H1 (cell line): Measurements from ENCODE around the gene ZBTB40. TPM values are rescaled to one million over a fixed set of nuclear protein-coding genes. Genes with fewer than 3 reads are reported as not detected.

Experiments
- CTCF ChIA-PET: fragments of 300-600 bp; sonication (Branson Sonifier 250); formaldehyde crosslinking; loops from one replicate; lab custom pipeline; 2021; ENCODE audit not compliant: partially characterized antibody; lab: Charles Lee
- POLR2A ChIA-PET: fragments of 300-600 bp; sonication (Branson Sonifier 250); formaldehyde crosslinking; loops from one replicate; lab custom pipeline; 2021; ENCODE audit warnings: inconsistent platforms; ENCODE audit not compliant: partially characterized antibody; lab: Charles Lee
- DNase-seq, 2 experiments: peaks; one replicate each; pipeline versions ENCODE4 v3.0.0 to v3.0.0-alpha.2; 2010 to 2022; ENCODE audit warnings: low spot score in 2 of 2, low read depth in 1 of 2, mixed read lengths in 1 of 2
- FAIRE-seq: peaks from 2 replicates; lab custom pipeline; 2011; peaks lifted over from hg19 to GRCh38; lab: Jason Lieb, UNC
- H2AFZ ChIP-seq: 2 replicates; pipeline ENCODE4 v1.8.1; 2012; ENCODE audit warnings: low read length, inconsistent platforms
- H2AK5ac ChIP-seq: 2 replicates; pipeline ENCODE4 v1.6.1; 2013; ENCODE audit warnings: low read depth, low read length
- H2BK120ac ChIP-seq: replicated peaks from 2 replicates; pipeline ENCODE3; 2013; ENCODE audit warnings: low read depth, low read length, inconsistent platforms
- H2BK12ac ChIP-seq: 2 replicates; pipeline ENCODE4 v1.6.1; 2013; ENCODE audit warnings: low read depth, low read length
- H2BK15ac ChIP-seq: 2 replicates; pipeline ENCODE4 v1.6.1; 2013; ENCODE audit warnings: low read length
- H2BK20ac ChIP-seq: 2 replicates; pipeline ENCODE4 v1.6.1; 2013; ENCODE audit warnings: low read length
- H2BK5ac ChIP-seq: 2 replicates; pipeline ENCODE4 v1.6.1; 2013; ENCODE audit warnings: low read depth, low read length
- H3K14ac ChIP-seq: 2 replicates; pipeline ENCODE4 v1.6.1; 2013; ENCODE audit warnings: inconsistent platforms; ENCODE audit not compliant: insufficient read length
- H3K18ac ChIP-seq: 2 replicates; pipeline ENCODE4 v1.6.1; 2013; ENCODE audit warnings: low read length; ENCODE audit errors: extremely low read depth
- H3K23ac ChIP-seq: 2 replicates; pipeline ENCODE4 v1.6.1; 2013; ENCODE audit warnings: inconsistent platforms; ENCODE audit not compliant: insufficient read length
- H3K23me2 ChIP-seq: 2 replicates; pipeline ENCODE4 v1.6.1; 2013; ENCODE audit warnings: low read depth, low read length
- H3K27ac ChIP-seq: 2 replicates; pipeline ENCODE4 v1.6.1; 2011; ENCODE audit warnings: low read depth, low read length, inconsistent platforms
- H3K27me3 ChIP-seq, 4 experiments: replicated peaks in 1 of 4; 1 replicate in 1 of 4; 2 replicates in 3 of 4; pipeline versions ENCODE4 v1.6.1 to v1.8.1; 2011 to 2013; ENCODE audit warnings: low read length in 3 of 4, mild to moderate bottlenecking in 3 of 4, inconsistent platforms in 2 of 4, mixed read lengths in 2 of 4, moderate library complexity in 1 of 4; ENCODE audit not compliant: control insufficient read depth in 3 of 4, insufficient read depth in 3 of 4; ENCODE audit errors: extremely low read depth in 1 of 4
- H3K36me3 ChIP-seq, 4 experiments: 2 replicates each; pipeline versions ENCODE4 v1.6.1 to v1.8.1; 2011 to 2013; ENCODE audit warnings: mild to moderate bottlenecking in 4 of 4, low read length in 3 of 4, moderate library complexity in 2 of 4, control low read depth in 1 of 4, inconsistent platforms in 1 of 4; ENCODE audit not compliant: insufficient read depth in 4 of 4, control insufficient read depth in 2 of 4
- H3K4ac ChIP-seq: replicated peaks from 2 replicates; pipeline ENCODE3; 2013; ENCODE audit warnings: low read length, low read depth, mixed read lengths, inconsistent platforms; ENCODE audit not compliant: insufficient read length
- H3K4me1 ChIP-seq, 4 experiments: replicated peaks in 1 of 4; 1 replicate in 1 of 4; 2 replicates in 3 of 4; pipeline versions ENCODE4 v1.6.1 to v1.8.1; 2011 to 2013; ENCODE audit warnings: low read length in 3 of 4, inconsistent platforms in 2 of 4, mixed read lengths in 1 of 4; ENCODE audit not compliant: insufficient read depth in 4 of 4, control insufficient read depth in 3 of 4
- H3K4me2 ChIP-seq, 2 experiments: 2 replicates each; pipeline versions ENCODE4 v1.6.1 to v1.8.1; 2011 to 2013; ENCODE audit warnings: low read depth in 2 of 2, low read length in 2 of 2, control low read depth in 1 of 2, inconsistent platforms in 1 of 2, mild to moderate bottlenecking in 1 of 2; ENCODE audit not compliant: insufficient read depth in 1 of 2
- H3K4me3 ChIP-seq, 4 experiments: fragments of 200-600, 300-600 bp in 1 of 4; sonication (generic), shearing (Covaris generic), sonication (Bioruptor Twin) in 1 of 4; 2 replicates each; pipeline versions ENCODE4 v1.5.1 to v1.8.1; 2011 to 2016; ENCODE audit warnings: low read length in 4 of 4, low read depth in 3 of 4, control low read depth in 2 of 4, inconsistent platforms in 2 of 4, mild to moderate bottlenecking in 2 of 4, mixed read lengths in 1 of 4, moderate library complexity in 1 of 4; ENCODE audit not compliant: insufficient read depth in 2 of 4; ENCODE audit errors: extremely low read depth in 1 of 4
- H3K56ac ChIP-seq: replicated peaks from 2 replicates; pipeline ENCODE3; 2013; ENCODE audit warnings: low read depth, mild to moderate bottlenecking, mixed read lengths, low read length, inconsistent platforms; ENCODE audit not compliant: insufficient read length
- H3K79me1 ChIP-seq: 2 replicates; pipeline ENCODE4 v1.6.1; 2013; ENCODE audit warnings: low read depth, low read length, control low read depth
- H3K79me2 ChIP-seq, 2 experiments: 2 replicates each; pipeline versions ENCODE4 v1.6.1 to v1.8.1; 2012 to 2013; ENCODE audit warnings: low read length in 2 of 2, mild to moderate bottlenecking in 2 of 2, inconsistent platforms in 1 of 2; ENCODE audit not compliant: insufficient read depth in 2 of 2, control insufficient read depth in 1 of 2
- H3K9ac ChIP-seq, 4 experiments: replicated peaks in 1 of 4; 1 replicate in 1 of 4; 2 replicates in 3 of 4; pipeline versions ENCODE4 v1.6.1 to v1.8.1; 2011 to 2013; ENCODE audit warnings: low read depth in 3 of 4, low read length in 3 of 4, control low read depth in 2 of 4, mild to moderate bottlenecking in 2 of 4, moderate library complexity in 2 of 4, inconsistent platforms in 1 of 4; ENCODE audit errors: extremely low read depth in 1 of 4
- H3K9me3 ChIP-seq, 2 experiments: 2 replicates each; pipeline versions ENCODE4 v1.6.1 to v1.8.1; 2012 to 2013; ENCODE audit warnings: mild to moderate bottlenecking in 2 of 2, moderate library complexity in 2 of 2, control low read depth in 1 of 2, inconsistent platforms in 1 of 2, low read depth in 1 of 2, low read length in 1 of 2, mixed read lengths in 1 of 2; ENCODE audit not compliant: insufficient read depth in 2 of 2
- H4K20me1 ChIP-seq, 2 experiments: replicated peaks in 1 of 2; 2 replicates each; pipeline versions ENCODE3 to v1.8.1; 2011 to 2013; ENCODE audit warnings: inconsistent platforms in 2 of 2, low read length in 2 of 2, mild to moderate bottlenecking in 1 of 2; ENCODE audit not compliant: insufficient read depth in 2 of 2, control insufficient read depth in 1 of 2
- H4K5ac ChIP-seq: 2 replicates; pipeline ENCODE4 v1.6.1; 2013; ENCODE audit warnings: low read length, low read depth, mixed read lengths, inconsistent platforms; ENCODE audit not compliant: insufficient read length
- H4K8ac ChIP-seq: 2 replicates; pipeline ENCODE4 v1.8.0; 2013; ENCODE audit warnings: mild to moderate bottlenecking, moderate library complexity, low read length, inconsistent platforms; ENCODE audit not compliant: insufficient read depth; ENCODE audit errors: extremely low read depth
- H4K91ac ChIP-seq: replicated peaks from 2 replicates; pipeline ENCODE3; 2013; ENCODE audit warnings: low read length, mixed read lengths, inconsistent platforms; ENCODE audit not compliant: insufficient read length
- CBX8 ChIP-seq: fragments of 300-800, 300-1000 bp; sonication (generic); IDR thresholded peaks from 2 replicates; pipeline ENCODE4 v1.7.1; 2016; ENCODE audit warnings: low read depth, low read length, borderline replicate concordance
- CTBP2 ChIP-seq: IDR thresholded peaks from 2 replicates; pipeline ENCODE4 v1.7.0; 2011; ENCODE audit warnings: borderline replicate concordance, mild to moderate bottlenecking, moderate library complexity, mixed read lengths, low read length; ENCODE audit not compliant: insufficient read depth, insufficient read length
- CTCF ChIP-seq, 3 experiments: IDR thresholded peaks; 1 replicate in 2 of 3; 2 replicates in 1 of 3; pipeline versions ENCODE4 v1.5.1 to v1.6.1; 2011; ENCODE audit warnings: low read length in 3 of 3, mild to moderate bottlenecking in 3 of 3, inconsistent platforms in 2 of 3, low read depth in 1 of 3, moderate library complexity in 1 of 3; ENCODE audit not compliant: insufficient read depth in 1 of 3; ENCODE audit errors: control extremely low read depth in 1 of 3
- HDAC6 ChIP-seq: IDR thresholded peaks from one replicate; pipeline ENCODE4 v1.7.1; 2012; ENCODE audit warnings: low read depth, mild to moderate bottlenecking, inconsistent platforms, low read length, moderate library complexity
- NRF1 ChIP-seq: IDR thresholded peaks from 2 replicates; pipeline ENCODE4 v1.6.1; 2011; ENCODE audit warnings: mild to moderate bottlenecking, low read depth, low read length, improper control_type of control experiment
- RNF2 ChIP-seq: fragments of 200-900, 300-1000 bp; sonication (generic); IDR thresholded peaks from 2 replicates; pipeline ENCODE4 v1.7.1; 2016; ENCODE audit warnings: borderline replicate concordance, low read depth, mild to moderate bottlenecking, antibody characterized with exemption, low read length; ENCODE audit not compliant: poor library complexity, severe bottlenecking; ENCODE audit errors: missing control alignments
- SIRT6 ChIP-seq: IDR thresholded peaks from one replicate; pipeline ENCODE4 v1.7.1; 2012; ENCODE audit warnings: low read length, inconsistent platforms
- SP1 ChIP-seq: IDR thresholded peaks from 2 replicates; pipeline ENCODE4 v1.6.1; 2011; ENCODE audit warnings: low read depth, low read length
- SUZ12 ChIP-seq: fragments of 200-600 bp; sonication (generic); IDR thresholded peaks from 2 replicates; pipeline ENCODE4 v1.6.1; 2012; ENCODE audit warnings: mild to moderate bottlenecking, inconsistent platforms, low read length, moderate library complexity, mixed read lengths
- TBP ChIP-seq: IDR thresholded peaks from 2 replicates; pipeline ENCODE4 v1.6.1; 2011; ENCODE audit warnings: low read depth, low read length, improper control_type of control experiment
- ZNF274 ChIP-seq: IDR thresholded peaks from 2 replicates; pipeline ENCODE4 v1.7.0; 2012; ENCODE audit warnings: low read length, borderline replicate concordance; ENCODE audit errors: extremely low read depth
- WGBS, 2 experiments: shearing (Covaris generic) in 1 of 2; methylation state at CpG; one replicate each; pipeline versions ENCODE4 v1.1.6 to v1.1.7; 2013 to 2015; ENCODE audit warnings: low lambda C conversion rate in 2 of 2, mixed read lengths in 2 of 2, inconsistent platforms in 1 of 2, low coverage in 1 of 2, missing lambda C conversion rate in 1 of 2; ENCODE audit not compliant: insufficient replicate concordance in 2 of 2, insufficient coverage in 1 of 2, insufficient read length in 1 of 2; ENCODE audit errors: extremely low coverage in 1 of 2, missing lambda C conversion rate in 1 of 2; 5-methylcytosine and 5-hydroxymethylcytosine counted together
- polyA plus RNA-seq, 7 experiments: library from polyadenylated mRNA; depleted of rRNA in 3 of 7; stranded (reverse) in 5 of 7; unstranded in 2 of 7; fragments of >200 nt in 5 of 7; fragments of 200-250 nt in 2 of 7; gene quantifications; 1 replicate in 5 of 7; 2 replicates in 1 of 7; 4 replicates in 1 of 7; pipeline versions ENCODE4 v1.2.1 to v1.2.3, GENCODE V29; 2011 to 2013; ENCODE audit warnings: missing spikeins in 2 of 7, mixed read lengths in 2 of 7
- total RNA-seq: library from RNA; stranded (reverse); fragmentation: NEBNext Ultra II Directional; extraction: Animal tissue kit (Norgen Biotek cat#: 25700); gene quantifications from 2 replicates; pipeline ENCODE4 v1.2.1, GENCODE V29; 2021

ZBTB40 gene
- total and polyA plus RNA-seq, 2 of the 8 experiments (the other 6 are each of a cell fraction or from before 2014, with no cell fraction given): 3.1 to 19.3 TPM

DNA sequence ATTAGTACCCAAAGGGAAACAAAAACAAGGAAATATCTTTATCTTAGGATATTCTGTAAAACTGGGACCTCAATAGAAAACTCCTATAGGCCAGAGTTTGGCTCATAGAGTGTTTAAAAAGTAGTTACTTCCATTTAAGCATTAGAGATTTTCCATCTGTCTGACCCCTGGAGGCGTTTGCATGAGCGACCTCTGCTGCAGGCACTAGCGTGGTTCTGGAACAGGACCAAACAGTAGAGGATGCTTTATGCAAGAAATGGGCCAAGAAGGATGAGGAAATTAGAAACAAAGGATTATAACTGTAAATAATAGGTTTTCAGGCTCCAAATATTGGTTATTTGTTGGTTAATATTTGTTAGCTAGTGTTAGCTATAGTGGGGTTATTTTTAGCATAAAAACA lies 5.7 kb downstream of the ZBTB40 start:
- Histone ChIP-seq H2BK15ac (no peak overlapping the region), H3K18ac (no peak overlapping the region), H3K4me1 (peaks cover 0 to 3% (median 0%) of the 10 kb centered on the region in 4 experiments; a peak in 5 of 7 replicates), H3K27ac (no peak overlapping the region), H3K27me3 (no peaks in the 10 kb centered on the region), H3K79me1 (peaks cover 4% of the 10 kb centered on the region; the same call in 1 of the 2 replicates), H2BK5ac (no peak overlapping the region), H3K9me3 (no peaks in the 10 kb centered on the region), H3K56ac (no peak overlapping the region), H4K20me1 (peaks cover 0 to 2% of the 10 kb centered on the region in 2 experiments), H3K23ac (no peak overlapping the region), H4K5ac (no peak overlapping the region), H3K4ac (no peak overlapping the region), H3K9ac (no peak overlapping the region), H3K4me2 (no peak overlapping the region), H2AK5ac (no peak overlapping the region), H2BK120ac (no peak overlapping the region), H4K91ac (no peak overlapping the region), H3K36me3 (no peaks in the 10 kb centered on the region), H2AFZ (no peak overlapping the region), H3K14ac (no peak overlapping the region), H3K4me3 (no peak overlapping the region), H4K8ac (no peak overlapping the region), H2BK12ac (no peak overlapping the region), H3K79me2 (peaks cover 5 to 73% of the 10 kb centered on the region in 2 experiments; a peak in 3 of 4 replicates), H2BK20ac (no peak overlapping the region), H3K23me2 (peaks cover 4% of the 10 kb centered on the region)
- CTCF ChIA-PET: interaction anchor here (1.0 to 1.1 kb wide), 2 partner anchors 32 to 34 kb away, joined by 3 read pairs; no protein-coding TSS in a partner anchor
- DNase-seq (no peak), FAIRE-seq (no peak)
- WGBS, 2 experiments: 83% methylated on average over 3 of the region's 3 CpGs; no CpG with 5 or more reads in 1 of the 2 experiments
- POLR2A ChIA-PET: no interaction called here
- no peak for TF ChIP-seq NRF1
- TF ChIP-seq TBP: no peak
- no peak for TF ChIP-seq SIRT6
- no peak for TF ChIP-seq RNF2
- no peak for TF ChIP-seq ZNF274
- no peak for TF ChIP-seq SUZ12
- no peak for TF ChIP-seq CBX8
- TF ChIP-seq CTCF (IDR thresholded peaks at IDR 0.05; ENCODE audit: control extremely low read depth in 1 of 3, insufficient read depth in 1 of 3, low read depth in 1 of 3, low read length in 3 of 3): no peak
- no peak for TF ChIP-seq HDAC6
- TF ChIP-seq SP1: no peak
- TF ChIP-seq CTBP2: no peak
